Measurements from ENCODE around the gene HOXA6. TPM values are rescaled to one million over a fixed set of nuclear protein-coding genes. Genes with fewer than 3 reads are reported as not detected.

HOXA6 gene
- total and polyA plus RNA-seq, 2 experiments from 2014 or later: not detected

- H3K27me3 ChIP-seq (ENCODE audit: insufficient read depth): peaks cover 100% of the 10 kb centered on the region
- no peak overlapping the region for H2AFZ ChIP-seq
- H3K9me2 ChIP-seq (ENCODE audit: insufficient read depth): no peaks in the 10 kb centered on the region
- peak overlapping the region; percentile 55 for H3K4me2 ChIP-seq
- H3F3A ChIP-seq (replicated peaks; ENCODE audit: low read depth): peaks cover 55% of the 10 kb centered on the region
- H3K4me1 Mint-ChIP-seq: peaks cover 14% of the 10 kb centered on the region; the same call in 2 of the 3 replicates
- DNase-seq (ENCODE audit: low spot score) (peak; percentile 82), ATAC-seq (peak; percentile 34)
- peaks cover 20% of the 10 kb centered on the region for H3K4me1 ChIP-seq (ENCODE audit: insufficient read depth)
- H3K27me3 Mint-ChIP-seq (ENCODE audit: insufficient read depth, low read depth, poor library complexity): peaks cover 95% of the 10 kb centered on the region
- peaks cover 44% of the 10 kb centered on the region for H4K20me1 ChIP-seq (replicated peaks; ENCODE audit: insufficient read depth)
- H3K9me3 Mint-ChIP-seq: peaks cover 19% of the 10 kb centered on the region; the same call in 2 of the 3 replicates
- H3K27ac ChIP-seq (ENCODE audit: low read depth): no peak overlapping the region
- H3K36me3 Mint-ChIP-seq (ENCODE audit: low read depth): no peaks in the 10 kb centered on the region; the same call in 2 of the 3 replicates
- peak overlapping the region; percentile 36 for H3K4me3 ChIP-seq
- no peak overlapping the region; the same call in 2 of the 3 replicates for H3K4me3 Mint-ChIP-seq
- H3K79me2 ChIP-seq (replicated peaks; ENCODE audit: insufficient read depth): no peaks in the 10 kb centered on the region
- H3K36me3 ChIP-seq (ENCODE audit: insufficient read depth): no peaks in the 10 kb centered on the region
- H3K27ac Mint-ChIP-seq: no peak overlapping the region
- peak; percentile 99 for TF ChIP-seq EZH2 (IDR thresholded peaks at IDR 0.05; ENCODE audit: low read depth, unreplicated experiment)
- TF ChIP-seq CREB1 (CRISPR knock-in tag; IDR thresholded peaks at IDR 0.05; ENCODE audit: low read depth): no peak
- no peak for TF ChIP-seq REST (IDR thresholded peaks at IDR 0.05; ENCODE audit: unreplicated experiment)
- TF ChIP-seq ZNF462 (CRISPR knock-in tag; IDR thresholded peaks at IDR 0.05): no peak
- peak; percentile 99 for TF ChIP-seq EZH2phosphoT487 (IDR thresholded peaks at IDR 0.05; ENCODE audit: unreplicated experiment)
Observed at GRCh38 chr7:27169658-27170425, 22.3 kb upstream of the HOXA6 start.

Data from GM23338 (cell line).